Ishikawa (cell line): ENCODE data around the gene EFCAB7.

ENCODE experiments used
- CREB1 ChIP-seq: IDR thresholded peaks from 2 replicates; pipeline ENCODE4 v1.6.1; 2012; ENCODE audit warnings: low read depth
- MAX ChIP-seq: IDR thresholded peaks from 2 replicates; pipeline ENCODE4 v1.6.1; 2012
- TEAD4 ChIP-seq: IDR thresholded peaks from 2 replicates; pipeline ENCODE4 v1.6.1; 2012

- TF ChIP-seq CREB1 = no peak
- TF ChIP-seq TEAD4 = no peak
- no peak for TF ChIP-seq MAX
Observed at GRCh38 chr1:63532727-63533126, 9.4 kb downstream of the EFCAB7 start.
